Lower lobe of right lung (tissue), 2 donors: ENCODE results near the gene DLGAP1. TPM values are rescaled to one million over a fixed set of nuclear protein-coding genes. Genes with fewer than 3 reads are reported as not detected.

Experiments used
- ATAC-seq, 2 donors: fragments of 200-7000 bp; cut with Tn5 transposase; one replicate each; pipeline ENCODE4 v1.9.1; 2020 to 2022; ENCODE audit warnings: mild to moderate bottlenecking in 2 of 2, moderate library complexity in 2 of 2
- DNase-seq: peaks from one replicate; pipeline ENCODE4 v3.0.0-alpha.2; 2020
- H3K27ac ChIP-seq: fragments of 200-600 bp; one replicate; pipeline ENCODE4 v1.8.0; 2022
- H3K27me3 ChIP-seq: fragments of 200-600 bp; one replicate; pipeline ENCODE4 v1.8.0; 2022; ENCODE audit warnings: low read depth
- H3K36me3 ChIP-seq: fragments of 200-600 bp; one replicate; pipeline ENCODE4 v1.8.0; 2022; ENCODE audit warnings: mild to moderate bottlenecking
- H3K4me1 ChIP-seq: fragments of 200-600 bp; one replicate; pipeline ENCODE4 v1.8.0; 2022
- H3K4me3 ChIP-seq: fragments of 200-600 bp; one replicate; pipeline ENCODE4 v1.8.0; 2022; ENCODE audit warnings: mild to moderate bottlenecking
- H3K9me3 ChIP-seq: fragments of 200-600 bp; one replicate; pipeline ENCODE4 v1.8.0; 2022
- CTCF ChIP-seq: fragments of 200-600 bp; IDR thresholded peaks from one replicate; pipeline ENCODE4 v1.8.0; 2022; ENCODE audit warnings: antibody characterized with exemption, mild to moderate bottlenecking
- intact Hi-C: fragments of 100-400 bp; cut with DNase I; formaldehyde crosslinking; loops from one replicate; pipeline ENCODE4 v1.11.0; 2022
- total RNA-seq: library from RNA; stranded (reverse); fragmentation: NEBNext Ultra II Directional; extraction: Animal tissue kit (Norgen Biotek cat#: 25700); gene quantifications from one replicate; pipeline ENCODE4 v1.2.1, GENCODE V29; 2021
- donor health status: DM: no; HTN: yes; CAD: no; lungs with severe emphysema.

The DLGAP1 gene
- total RNA-seq, 1 donor from 2014 or later, result 3.8 TPM

- ATAC-seq, result no peak
Observed at GRCh38 chr18:3554091-3554601, 901.0 kb downstream of the DLGAP1 start.

GRCh38 chr18:3552305-3552704 lies 902.8 kb downstream of the DLGAP1 start:
- Histone ChIP-seq H3K4me1 (no peaks in the 10 kb centered on the region), H3K36me3 (no peaks in the 10 kb centered on the region), H3K4me3 (no peak overlapping the region), H3K27me3 (no peaks in the 10 kb centered on the region), H3K9me3 (no peaks in the 10 kb centered on the region), H3K27ac (no peak overlapping the region)
- no peak for ATAC-seq
- no peak for DNase-seq
- TF ChIP-seq CTCF, result no peak
- intact Hi-C loops, result no loop called here

More at GRCh38 chr18:3554091-3554601, 901.0 kb downstream of the DLGAP1 start:
- H3K4me1 ChIP-seq, result no peaks in the 10 kb centered on the region
- no peak overlapping the region for H3K27ac ChIP-seq
- TF ChIP-seq CTCF, result no peak
- no peaks in the 10 kb centered on the region for H3K27me3 ChIP-seq
- H3K9me3 ChIP-seq, result no peaks in the 10 kb centered on the region
- intact Hi-C loops, result no loop called here
- H3K4me3 ChIP-seq, result no peak overlapping the region
- no peaks in the 10 kb centered on the region for H3K36me3 ChIP-seq
- DNase-seq, result no peak

- Histone ChIP-seq H3K4me3 (no peak overlapping the region), H3K9me3 (no peaks in the 10 kb centered on the region), H3K36me3 (no peaks in the 10 kb centered on the region), H3K27ac (no peak overlapping the region), H3K4me1 (no peaks in the 10 kb centered on the region), H3K27me3 (no peaks in the 10 kb centered on the region)
- ATAC-seq (no peak), DNase-seq (no peak)
- intact Hi-C loops, result no loop called here
- no peak for TF ChIP-seq CTCF
Observed at GRCh38 chr18:3547891-3548615, 907.1 kb downstream of the DLGAP1 start.

GRCh38 chr18:3546106-3546505 lies 909.0 kb downstream of the DLGAP1 start:
- no peak overlapping the region for H3K4me3 ChIP-seq
- intact Hi-C loops, result no loop called here
- TF ChIP-seq CTCF, result no peak
- H3K36me3 ChIP-seq, result no peaks in the 10 kb centered on the region
- ATAC-seq (no peak), DNase-seq (no peak)
- H3K27me3 ChIP-seq, result no peaks in the 10 kb centered on the region
- H3K9me3 ChIP-seq, result no peaks in the 10 kb centered on the region
- H3K4me1 ChIP-seq, result no peaks in the 10 kb centered on the region
- no peak overlapping the region for H3K27ac ChIP-seq

- Histone ChIP-seq H3K4me3 (no peak overlapping the region), H3K4me1 (no peaks in the 10 kb centered on the region), H3K36me3 (no peaks in the 10 kb centered on the region), H3K27me3 (no peaks in the 10 kb centered on the region), H3K27ac (no peak overlapping the region), H3K9me3 (no peaks in the 10 kb centered on the region)
- DNase-seq (no peak), ATAC-seq (no peak)
- TF ChIP-seq CTCF, result no peak
- intact Hi-C loops, result no loop called here
Observed at GRCh38 chr18:3544537-3544936, 910.6 kb downstream of the DLGAP1 start.
